H1 (cell line): ENCODE data around the gene PPP1R14C. TPM values are rescaled to one million over a fixed set of nuclear protein-coding genes. Genes with fewer than 3 reads are reported as not detected.

Experiments
- CTCF ChIA-PET: fragments of 300-600 bp; sonication (Branson Sonifier 250); formaldehyde crosslinking; loops from one replicate; lab custom pipeline; 2021; ENCODE audit not compliant: partially characterized antibody; lab: Charles Lee
- POLR2A ChIA-PET: fragments of 300-600 bp; sonication (Branson Sonifier 250); formaldehyde crosslinking; loops from one replicate; lab custom pipeline; 2021; ENCODE audit warnings: inconsistent platforms; ENCODE audit not compliant: partially characterized antibody; lab: Charles Lee
- DNase-seq, 2 experiments: peaks; one replicate each; pipeline versions ENCODE4 v3.0.0 to v3.0.0-alpha.2; 2010 to 2022; ENCODE audit warnings: low spot score in 2 of 2, low read depth in 1 of 2, mixed read lengths in 1 of 2
- FAIRE-seq: peaks from 2 replicates; lab custom pipeline; 2011; peaks lifted over from hg19 to GRCh38; lab: Jason Lieb, UNC
- H2AFZ ChIP-seq: 2 replicates; pipeline ENCODE4 v1.8.1; 2012; ENCODE audit warnings: low read length, inconsistent platforms
- H2AK5ac ChIP-seq: 2 replicates; pipeline ENCODE4 v1.6.1; 2013; ENCODE audit warnings: low read depth, low read length
- H2BK120ac ChIP-seq: replicated peaks from 2 replicates; pipeline ENCODE3; 2013; ENCODE audit warnings: low read depth, low read length, inconsistent platforms
- H2BK12ac ChIP-seq: 2 replicates; pipeline ENCODE4 v1.6.1; 2013; ENCODE audit warnings: low read depth, low read length
- H2BK15ac ChIP-seq: 2 replicates; pipeline ENCODE4 v1.6.1; 2013; ENCODE audit warnings: low read length
- H2BK20ac ChIP-seq: 2 replicates; pipeline ENCODE4 v1.6.1; 2013; ENCODE audit warnings: low read length
- H2BK5ac ChIP-seq: 2 replicates; pipeline ENCODE4 v1.6.1; 2013; ENCODE audit warnings: low read depth, low read length
- H3K14ac ChIP-seq: 2 replicates; pipeline ENCODE4 v1.6.1; 2013; ENCODE audit warnings: inconsistent platforms; ENCODE audit not compliant: insufficient read length
- H3K18ac ChIP-seq: 2 replicates; pipeline ENCODE4 v1.6.1; 2013; ENCODE audit warnings: low read length; ENCODE audit errors: extremely low read depth
- H3K23ac ChIP-seq: 2 replicates; pipeline ENCODE4 v1.6.1; 2013; ENCODE audit warnings: inconsistent platforms; ENCODE audit not compliant: insufficient read length
- H3K23me2 ChIP-seq: 2 replicates; pipeline ENCODE4 v1.6.1; 2013; ENCODE audit warnings: low read depth, low read length
- H3K27ac ChIP-seq: 2 replicates; pipeline ENCODE4 v1.6.1; 2011; ENCODE audit warnings: low read depth, low read length, inconsistent platforms
- H3K27me3 ChIP-seq, 4 experiments: replicated peaks in 1 of 4; 1 replicate in 1 of 4; 2 replicates in 3 of 4; pipeline versions ENCODE4 v1.6.1 to v1.8.1; 2011 to 2013; ENCODE audit warnings: low read length in 3 of 4, mild to moderate bottlenecking in 3 of 4, inconsistent platforms in 2 of 4, mixed read lengths in 2 of 4, moderate library complexity in 1 of 4; ENCODE audit not compliant: control insufficient read depth in 3 of 4, insufficient read depth in 3 of 4; ENCODE audit errors: extremely low read depth in 1 of 4
- H3K36me3 ChIP-seq, 4 experiments: 2 replicates each; pipeline versions ENCODE4 v1.6.1 to v1.8.1; 2011 to 2013; ENCODE audit warnings: mild to moderate bottlenecking in 4 of 4, low read length in 3 of 4, moderate library complexity in 2 of 4, control low read depth in 1 of 4, inconsistent platforms in 1 of 4; ENCODE audit not compliant: insufficient read depth in 4 of 4, control insufficient read depth in 2 of 4
- H3K4ac ChIP-seq: replicated peaks from 2 replicates; pipeline ENCODE3; 2013; ENCODE audit warnings: low read length, low read depth, mixed read lengths, inconsistent platforms; ENCODE audit not compliant: insufficient read length
- H3K4me1 ChIP-seq, 4 experiments: replicated peaks in 1 of 4; 1 replicate in 1 of 4; 2 replicates in 3 of 4; pipeline versions ENCODE4 v1.6.1 to v1.8.1; 2011 to 2013; ENCODE audit warnings: low read length in 3 of 4, inconsistent platforms in 2 of 4, mixed read lengths in 1 of 4; ENCODE audit not compliant: insufficient read depth in 4 of 4, control insufficient read depth in 3 of 4
- H3K4me2 ChIP-seq, 2 experiments: 2 replicates each; pipeline versions ENCODE4 v1.6.1 to v1.8.1; 2011 to 2013; ENCODE audit warnings: low read depth in 2 of 2, low read length in 2 of 2, control low read depth in 1 of 2, inconsistent platforms in 1 of 2, mild to moderate bottlenecking in 1 of 2; ENCODE audit not compliant: insufficient read depth in 1 of 2
- H3K4me3 ChIP-seq, 4 experiments: fragments of 200-600, 300-600 bp in 1 of 4; sonication (generic), shearing (Covaris generic), sonication (Bioruptor Twin) in 1 of 4; 2 replicates each; pipeline versions ENCODE4 v1.5.1 to v1.8.1; 2011 to 2016; ENCODE audit warnings: low read length in 4 of 4, low read depth in 3 of 4, control low read depth in 2 of 4, inconsistent platforms in 2 of 4, mild to moderate bottlenecking in 2 of 4, mixed read lengths in 1 of 4, moderate library complexity in 1 of 4; ENCODE audit not compliant: insufficient read depth in 2 of 4; ENCODE audit errors: extremely low read depth in 1 of 4
- H3K56ac ChIP-seq: replicated peaks from 2 replicates; pipeline ENCODE3; 2013; ENCODE audit warnings: low read depth, mild to moderate bottlenecking, mixed read lengths, low read length, inconsistent platforms; ENCODE audit not compliant: insufficient read length
- H3K79me1 ChIP-seq: 2 replicates; pipeline ENCODE4 v1.6.1; 2013; ENCODE audit warnings: low read depth, low read length, control low read depth
- H3K79me2 ChIP-seq, 2 experiments: 2 replicates each; pipeline versions ENCODE4 v1.6.1 to v1.8.1; 2012 to 2013; ENCODE audit warnings: low read length in 2 of 2, mild to moderate bottlenecking in 2 of 2, inconsistent platforms in 1 of 2; ENCODE audit not compliant: insufficient read depth in 2 of 2, control insufficient read depth in 1 of 2
- H3K9ac ChIP-seq, 4 experiments: replicated peaks in 1 of 4; 1 replicate in 1 of 4; 2 replicates in 3 of 4; pipeline versions ENCODE4 v1.6.1 to v1.8.1; 2011 to 2013; ENCODE audit warnings: low read depth in 3 of 4, low read length in 3 of 4, control low read depth in 2 of 4, mild to moderate bottlenecking in 2 of 4, moderate library complexity in 2 of 4, inconsistent platforms in 1 of 4; ENCODE audit errors: extremely low read depth in 1 of 4
- H3K9me3 ChIP-seq, 2 experiments: 2 replicates each; pipeline versions ENCODE4 v1.6.1 to v1.8.1; 2012 to 2013; ENCODE audit warnings: mild to moderate bottlenecking in 2 of 2, moderate library complexity in 2 of 2, control low read depth in 1 of 2, inconsistent platforms in 1 of 2, low read depth in 1 of 2, low read length in 1 of 2, mixed read lengths in 1 of 2; ENCODE audit not compliant: insufficient read depth in 2 of 2
- H4K20me1 ChIP-seq, 2 experiments: replicated peaks in 1 of 2; 2 replicates each; pipeline versions ENCODE3 to v1.8.1; 2011 to 2013; ENCODE audit warnings: inconsistent platforms in 2 of 2, low read length in 2 of 2, mild to moderate bottlenecking in 1 of 2; ENCODE audit not compliant: insufficient read depth in 2 of 2, control insufficient read depth in 1 of 2
- H4K5ac ChIP-seq: 2 replicates; pipeline ENCODE4 v1.6.1; 2013; ENCODE audit warnings: low read length, low read depth, mixed read lengths, inconsistent platforms; ENCODE audit not compliant: insufficient read length
- H4K8ac ChIP-seq: 2 replicates; pipeline ENCODE4 v1.8.0; 2013; ENCODE audit warnings: mild to moderate bottlenecking, moderate library complexity, low read length, inconsistent platforms; ENCODE audit not compliant: insufficient read depth; ENCODE audit errors: extremely low read depth
- H4K91ac ChIP-seq: replicated peaks from 2 replicates; pipeline ENCODE3; 2013; ENCODE audit warnings: low read length, mixed read lengths, inconsistent platforms; ENCODE audit not compliant: insufficient read length
- ASH2L ChIP-seq: fragments of 200-600, 300-600 bp; sonication (generic); IDR thresholded peaks from one replicate; pipeline ENCODE4 v1.7.1; 2017; ENCODE audit warnings: low read length
- CEBPB ChIP-seq: IDR thresholded peaks from 2 replicates; pipeline ENCODE4 v1.6.1; 2012; ENCODE audit warnings: low read depth, low read length
- CTCF ChIP-seq, 3 experiments: IDR thresholded peaks; 1 replicate in 2 of 3; 2 replicates in 1 of 3; pipeline versions ENCODE4 v1.5.1 to v1.6.1; 2011; ENCODE audit warnings: low read length in 3 of 3, mild to moderate bottlenecking in 3 of 3, inconsistent platforms in 2 of 3, low read depth in 1 of 3, moderate library complexity in 1 of 3; ENCODE audit not compliant: insufficient read depth in 1 of 3; ENCODE audit errors: control extremely low read depth in 1 of 3
- EZH2 ChIP-seq: fragments of 200-600 bp; sonication (generic); IDR thresholded peaks from 2 replicates; pipeline ENCODE4 v1.7.1; 2012; ENCODE audit warnings: low read depth, mild to moderate bottlenecking, moderate library complexity, low read length, inconsistent platforms; ENCODE audit not compliant: severe bottlenecking
- HDAC6 ChIP-seq: IDR thresholded peaks from one replicate; pipeline ENCODE4 v1.7.1; 2012; ENCODE audit warnings: low read depth, mild to moderate bottlenecking, inconsistent platforms, low read length, moderate library complexity
- KDM4A ChIP-seq: IDR thresholded peaks from one replicate; pipeline ENCODE4 v1.7.1; 2012; ENCODE audit warnings: low read depth, mild to moderate bottlenecking, moderate library complexity, low read length, inconsistent platforms; ENCODE audit not compliant: severe bottlenecking
- POLR2AphosphoS5 ChIP-seq: IDR thresholded peaks from 2 replicates; pipeline ENCODE4 v1.6.1; 2011; ENCODE audit warnings: low read depth, low read length
- RFX5 ChIP-seq: IDR thresholded peaks from 2 replicates; pipeline ENCODE4 v1.6.1; 2011; ENCODE audit warnings: low read depth, low read length, improper control_type of control experiment, borderline replicate concordance
- SIX5 ChIP-seq: IDR thresholded peaks from 2 replicates; pipeline ENCODE4 v1.6.1; 2011; ENCODE audit warnings: mild to moderate bottlenecking, low read depth, low read length
- SP1 ChIP-seq: IDR thresholded peaks from 2 replicates; pipeline ENCODE4 v1.6.1; 2011; ENCODE audit warnings: low read depth, low read length
- TAF7 ChIP-seq: optimal IDR thresholded peaks from 2 replicates; pipeline ENCODE3; 2011; ENCODE audit warnings: low read depth, mild to moderate bottlenecking, inconsistent platforms, low read length, moderate library complexity, borderline replicate concordance
- WGBS, 2 experiments: shearing (Covaris generic) in 1 of 2; methylation state at CpG; one replicate each; pipeline versions ENCODE4 v1.1.6 to v1.1.7; 2013 to 2015; ENCODE audit warnings: low lambda C conversion rate in 2 of 2, mixed read lengths in 2 of 2, inconsistent platforms in 1 of 2, low coverage in 1 of 2, missing lambda C conversion rate in 1 of 2; ENCODE audit not compliant: insufficient replicate concordance in 2 of 2, insufficient coverage in 1 of 2, insufficient read length in 1 of 2; ENCODE audit errors: extremely low coverage in 1 of 2, missing lambda C conversion rate in 1 of 2; 5-methylcytosine and 5-hydroxymethylcytosine counted together
- polyA plus RNA-seq, 7 experiments: library from polyadenylated mRNA; depleted of rRNA in 3 of 7; stranded (reverse) in 5 of 7; unstranded in 2 of 7; fragments of >200 nt in 5 of 7; fragments of 200-250 nt in 2 of 7; gene quantifications; 1 replicate in 5 of 7; 2 replicates in 1 of 7; 4 replicates in 1 of 7; pipeline versions ENCODE4 v1.2.1 to v1.2.3, GENCODE V29; 2011 to 2013; ENCODE audit warnings: missing spikeins in 2 of 7, mixed read lengths in 2 of 7
- total RNA-seq: library from RNA; stranded (reverse); fragmentation: NEBNext Ultra II Directional; extraction: Animal tissue kit (Norgen Biotek cat#: 25700); gene quantifications from 2 replicates; pipeline ENCODE4 v1.2.1, GENCODE V29; 2021

The PPP1R14C gene
- total and polyA plus RNA-seq, 2 of the 8 experiments (the other 6 are each of a cell fraction or from before 2014, with no cell fraction given), result 0.30 to 0.61 TPM

GRCh38 chr6:150266963-150267685 is 124.3 kb downstream of the PPP1R14C start:
- no peaks in the 10 kb centered on the region for H3K23me2 ChIP-seq
- H2BK12ac ChIP-seq, result no peak overlapping the region
- no peaks in the 10 kb centered on the region for H3K79me1 ChIP-seq
- no peak overlapping the region for H3K18ac ChIP-seq
- H3K9ac ChIP-seq, result no peak overlapping the region
- no peak overlapping the region for H4K5ac ChIP-seq
- no peak overlapping the region for H2AFZ ChIP-seq
- H3K14ac ChIP-seq, result no peak overlapping the region
- H3K36me3 ChIP-seq, result no peaks in the 10 kb centered on the region
- no peak overlapping the region for H2BK15ac ChIP-seq
- H3K4me2 ChIP-seq, result no peak overlapping the region
- no peak overlapping the region for H3K4ac ChIP-seq
- no peak overlapping the region for H4K91ac ChIP-seq
- no peak overlapping the region for H3K27ac ChIP-seq
- POLR2A ChIA-PET, result no interaction called here
- H3K27me3 ChIP-seq, result no peaks in the 10 kb centered on the region
- DNase-seq (no peak), FAIRE-seq (no peak)
- H3K56ac ChIP-seq, result no peak overlapping the region
- no peaks in the 10 kb centered on the region for H3K9me3 ChIP-seq
- no peak overlapping the region for H2AK5ac ChIP-seq
- 92% methylated on average over 7 of the region's 7 CpGs; no CpG with 5 or more reads in 1 of the 2 experiments for WGBS, 2 experiments
- CTCF ChIA-PET, result interaction anchor here (1.3 kb wide), 1 partner anchor 7 kb away, joined by 4 read pairs; no protein-coding TSS in a partner anchor
- no peak overlapping the region for H2BK120ac ChIP-seq
- H4K20me1 ChIP-seq, result no peaks in the 10 kb centered on the region
- H4K8ac ChIP-seq, result no peak overlapping the region
- no peaks in the 10 kb centered on the region for H3K79me2 ChIP-seq
- no peak overlapping the region for H3K23ac ChIP-seq
- H2BK20ac ChIP-seq, result no peak overlapping the region
- peaks cover 0 to under 1% (median under 1%) of the 10 kb centered on the region in 4 experiments; a peak in 1 of 7 replicates for H3K4me1 ChIP-seq
- no peak overlapping the region for H2BK5ac ChIP-seq
- no peak overlapping the region for H3K4me3 ChIP-seq
- TF ChIP-seq SP1 (no peak), RFX5 (no peak), KDM4A (no peak), CEBPB (no peak), POLR2AphosphoS5 (no peak), CTCF (IDR thresholded peaks at IDR 0.05; ENCODE audit: control extremely low read depth in 1 of 3, insufficient read depth in 1 of 3, low read depth in 1 of 3, low read length in 3 of 3) (no peak), SIX5 (no peak), EZH2 (no peak), HDAC6 (no peak), TAF7 (no peak), ASH2L (no peak)
